Uterus (tissue), 2 donors: ENCODE data around the gene RHO.

Source experiments
- CTCF ChIP-seq, 4 experiments: fragments of 200-600 bp in 2 of 4; fragments of 450-650 bp in 2 of 4; sonication (generic) in 2 of 4; IDR thresholded peaks; one replicate each; pipeline ENCODE4 v1.5.1; 2016 to 2019; ENCODE audit warnings: antibody characterized with exemption in 4 of 4, mild to moderate bottlenecking in 2 of 4, moderate library complexity in 1 of 4
- POLR2A ChIP-seq, 2 donors: fragments of 450-650 bp; IDR thresholded peaks; one replicate each; pipeline ENCODE4 v1.6.1; 2016; ENCODE audit warnings: antibody characterized with exemption in 2 of 2, mild to moderate bottlenecking in 1 of 2, moderate library complexity in 1 of 2

DNA sequence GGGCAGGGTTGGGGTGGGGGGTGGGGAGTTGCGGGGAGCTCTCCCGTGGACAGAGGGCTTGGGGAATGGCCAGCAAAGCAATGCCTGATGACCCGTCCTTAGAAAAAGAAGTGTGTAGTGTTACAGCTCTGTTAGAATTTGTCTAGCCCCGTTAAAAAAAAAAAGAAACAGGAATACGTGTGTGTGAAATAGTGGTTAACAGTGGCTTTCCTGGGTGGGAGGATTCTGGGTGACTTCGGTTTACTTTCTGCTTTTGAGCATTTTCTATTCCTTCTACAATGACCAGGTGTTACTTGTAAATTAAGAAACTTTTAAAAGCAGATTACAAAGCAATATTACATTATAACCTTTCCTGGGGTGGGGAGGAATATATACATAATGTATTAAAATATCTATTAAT is 39.5 kb downstream of the RHO start:
- TF ChIP-seq CTCF (IDR thresholded peaks at IDR 0.05), result no peak
- TF ChIP-seq POLR2A (IDR thresholded peaks at IDR 0.05), result no peak
